ENCODE measurements around the gene BIVM.

BIVM gene

GRCh38 chr13:102881819-102882686, 83.1 kb downstream of the BIVM start:
- no peak for DNase-seq (ENCODE audit: low spot score)

Data from HuH-7 (cell line).